ENCODE results near the gene DENND1B. TPM values are rescaled to one million over a fixed set of nuclear protein-coding genes. Genes with fewer than 3 reads are reported as not detected.

The DENND1B gene
- total and polyA plus RNA-seq, 2 experiments from 2014 or later: 3.7 to 18.6 TPM

- no peak for TF ChIP-seq CTCF (IDR thresholded peaks at IDR 0.05; ENCODE audit: poor library complexity)
- no peak for TF ChIP-seq EZH2phosphoT487 (IDR thresholded peaks at IDR 0.05; ENCODE audit: low read depth, severe bottlenecking, unreplicated experiment)
- TF ChIP-seq EZH2 (IDR thresholded peaks at IDR 0.05; ENCODE audit: borderline replicate concordance): no peak
- Histone ChIP-seq H3K4me2 (no peak overlapping the region), H4K20me1 (ENCODE audit: insufficient read depth, poor library complexity, severe bottlenecking) (no peaks in the 10 kb centered on the region), H3K27me3 (no peaks in the 10 kb centered on the region), H3K79me2 (no peaks in the 10 kb centered on the region), H3K36me3 (replicated peaks; ENCODE audit: insufficient read depth, low read depth) (no peaks in the 10 kb centered on the region), H3K9me2 (replicated peaks; ENCODE audit: insufficient read depth) (no peaks in the 10 kb centered on the region), H3K9me3 (ENCODE audit: low read depth) (peaks cover 12% of the 10 kb centered on the region), H3K27ac (no peak overlapping the region), H3K4me1 (ENCODE audit: insufficient read depth) (no peaks in the 10 kb centered on the region), H2AFZ (no peak overlapping the region), H3K4me3 (no peak overlapping the region)
- WGBS (ENCODE audit: low lambda C conversion rate, missing lambda C conversion rate): 54% methylated on average over 6 of the region's 6 CpGs
- no peak for DNase-seq (ENCODE audit: low spot score)
Measured at GRCh38 chr1:197683895-197684553, 91.3 kb downstream of the DENND1B start.

- H3K9me2 ChIP-seq (replicated peaks; ENCODE audit: insufficient read depth): no peaks in the 10 kb centered on the region
- H3K4me2 ChIP-seq: no peak overlapping the region
- no peaks in the 10 kb centered on the region for H3K79me2 ChIP-seq
- no peak overlapping the region for H2AFZ ChIP-seq
- no peaks in the 10 kb centered on the region for H3K4me1 ChIP-seq (ENCODE audit: insufficient read depth)
- no peak overlapping the region for H3K27ac ChIP-seq
- DNase-seq (ENCODE audit: low spot score): no peak
- 77% methylated on average over 3 of the region's 3 CpGs for WGBS (ENCODE audit: low lambda C conversion rate, missing lambda C conversion rate)
- H3K27me3 ChIP-seq: no peaks in the 10 kb centered on the region
- H4K20me1 ChIP-seq (ENCODE audit: insufficient read depth, poor library complexity, severe bottlenecking): no peaks in the 10 kb centered on the region
- H3K4me3 ChIP-seq: no peak overlapping the region
- H3K9me3 ChIP-seq (ENCODE audit: low read depth): peaks cover 7% of the 10 kb centered on the region
- no peak for TF ChIP-seq EZH2phosphoT487 (IDR thresholded peaks at IDR 0.05; ENCODE audit: low read depth, severe bottlenecking, unreplicated experiment)
- TF ChIP-seq EZH2 (IDR thresholded peaks at IDR 0.05; ENCODE audit: borderline replicate concordance): no peak
- no peak for TF ChIP-seq CTCF (IDR thresholded peaks at IDR 0.05; ENCODE audit: poor library complexity)
- H3K36me3 ChIP-seq (replicated peaks; ENCODE audit: insufficient read depth, low read depth): no peaks in the 10 kb centered on the region
Measured at GRCh38 chr1:197683280-197683679, 92.0 kb downstream of the DENND1B start.

- Histone ChIP-seq H3K4me2 (no peak overlapping the region), H3K36me3 (replicated peaks; ENCODE audit: insufficient read depth, low read depth) (no peaks in the 10 kb centered on the region), H4K20me1 (ENCODE audit: insufficient read depth, poor library complexity, severe bottlenecking) (no peaks in the 10 kb centered on the region), H2AFZ (no peak overlapping the region), H3K4me3 (no peak overlapping the region), H3K4me1 (ENCODE audit: insufficient read depth) (no peaks in the 10 kb centered on the region), H3K79me2 (no peaks in the 10 kb centered on the region), H3K27me3 (no peaks in the 10 kb centered on the region), H3K9me2 (replicated peaks; ENCODE audit: insufficient read depth) (no peaks in the 10 kb centered on the region), H3K9me3 (ENCODE audit: low read depth) (no peaks in the 10 kb centered on the region), H3K27ac (no peak overlapping the region)
- WGBS (ENCODE audit: low lambda C conversion rate, missing lambda C conversion rate): 83% methylated on average over 1 of the region's 1 CpG
- DNase-seq (ENCODE audit: low spot score): no peak
- no peak for TF ChIP-seq EZH2 (IDR thresholded peaks at IDR 0.05; ENCODE audit: borderline replicate concordance)
- TF ChIP-seq EZH2phosphoT487 (IDR thresholded peaks at IDR 0.05; ENCODE audit: low read depth, severe bottlenecking, unreplicated experiment): no peak
- TF ChIP-seq CTCF (IDR thresholded peaks at IDR 0.05; ENCODE audit: poor library complexity): no peak
Measured at GRCh38 chr1:197680311-197680710, 95.0 kb downstream of the DENND1B start.
